Activated naive CD4-positive, alpha-beta T cell treated with anti-CD3 and anti-CD28 coated beads, Interleukin-2, amount 50 U/mL, for 16 hours (primary cell): ENCODE measurements around the gene SH3TC1.

Experiments
- DNase-seq: peaks from one replicate; pipeline ENCODE4 v3.0.0-alpha.2; 2020

The SH3TC1 gene

GRCh38 chr4:8201321-8201781, 2.3 kb downstream of the SH3TC1 start:
- peak; percentile 54 for DNase-seq

GRCh38 chr4:8202108-8203051, 3.3 kb downstream of the SH3TC1 start:
- no peak for DNase-seq

- DNase-seq, result no peak
Observed at GRCh38 chr4:8203052-8203401, 3.9 kb downstream of the SH3TC1 start.

- no peak for DNase-seq
Observed at GRCh38 chr4:8203817-8204216, 4.7 kb downstream of the SH3TC1 start.

- no peak for DNase-seq
Observed at GRCh38 chr4:8204576-8205227, 5.6 kb downstream of the SH3TC1 start.

GRCh38 chr4:8205241-8205707, 6.2 kb downstream of the SH3TC1 start:
- no peak for DNase-seq

GRCh38 chr4:8205749-8206611, 6.9 kb downstream of the SH3TC1 start:
- DNase-seq, result no peak

GRCh38 chr4:8207314-8207713, 8.2 kb downstream of the SH3TC1 start:
- no peak for DNase-seq

GRCh38 chr4:8208565-8208964, 9.5 kb downstream of the SH3TC1 start:
- no peak for DNase-seq

- DNase-seq, result no peak
Observed at GRCh38 chr4:8209181-8209874, 10.2 kb downstream of the SH3TC1 start.

- DNase-seq, result no peak
Observed at GRCh38 chr4:8210010-8210409, 10.9 kb downstream of the SH3TC1 start.

- no peak for DNase-seq
Observed at GRCh38 chr4:8210616-8211015, 11.5 kb downstream of the SH3TC1 start.

- DNase-seq, result no peak
Observed at GRCh38 chr4:8211251-8211650, 12.2 kb downstream of the SH3TC1 start.

GRCh38 chr4:8211737-8212581, 12.9 kb downstream of the SH3TC1 start:
- DNase-seq, result no peak

- DNase-seq, result no peak
Observed at GRCh38 chr4:8212622-8213021, 13.5 kb downstream of the SH3TC1 start.

- no peak for DNase-seq
Observed at GRCh38 chr4:8213121-8213520, 14.0 kb downstream of the SH3TC1 start.

GRCh38 chr4:8214136-8214535, 15.0 kb downstream of the SH3TC1 start:
- no peak for DNase-seq

- DNase-seq, result no peak
Observed at GRCh38 chr4:8215001-8215427, 15.9 kb downstream of the SH3TC1 start.

GRCh38 chr4:8215641-8216442, 16.8 kb downstream of the SH3TC1 start:
- no peak for DNase-seq

- no peak for DNase-seq
Observed at GRCh38 chr4:8216443-8217245, 17.6 kb downstream of the SH3TC1 start.
